ENCODE data around the gene PPP2R1B.

Gene PPP2R1B

GRCh38 chr11:111727431-111727830, 38.8 kb downstream of the PPP2R1B start:
- no peak overlapping the region for H3K4me3 ChIP-seq (replicated peaks; ENCODE audit: insufficient read depth, low read length)
- no peaks in the 10 kb centered on the region for H3K27me3 ChIP-seq (ENCODE audit: insufficient read depth, poor library complexity, severe bottlenecking)
- H3K27ac ChIP-seq (replicated peaks), result no peak overlapping the region
- TF ChIP-seq REST (IDR thresholded peaks at IDR 0.05; ENCODE audit: insufficient replicate concordance, low read depth), result no peak
- TF ChIP-seq POLR2AphosphoS5 (IDR thresholded peaks at IDR 0.05; ENCODE audit: low read depth), result no peak
- no peak for TF ChIP-seq GABPA (IDR thresholded peaks at IDR 0.05; ENCODE audit: low read depth)
- no peak for TF ChIP-seq SPI1 (IDR thresholded peaks at IDR 0.05; ENCODE audit: borderline replicate concordance, low read depth)
- TF ChIP-seq CTCF (IDR thresholded peaks at IDR 0.05; ENCODE audit: insufficient read depth, low read length), result no peak
- no peak for DNase-seq (ENCODE audit: low read depth in 1 of 2, low spot score in 1 of 2)

GRCh38 chr11:111726301-111726713, 39.9 kb downstream of the PPP2R1B start:
- Histone ChIP-seq H3K27me3 (ENCODE audit: insufficient read depth, poor library complexity, severe bottlenecking) (no peaks in the 10 kb centered on the region), H3K4me3 (replicated peaks; ENCODE audit: insufficient read depth, low read length) (no peak overlapping the region), H3K27ac (replicated peaks) (no peak overlapping the region)
- no peak for TF ChIP-seq SPI1 (IDR thresholded peaks at IDR 0.05; ENCODE audit: borderline replicate concordance, low read depth)
- TF ChIP-seq GABPA (IDR thresholded peaks at IDR 0.05; ENCODE audit: low read depth), result no peak
- no peak for DNase-seq (ENCODE audit: low read depth in 1 of 2, low spot score in 1 of 2)

- no peak overlapping the region for H3K4me3 ChIP-seq (replicated peaks; ENCODE audit: insufficient read depth, low read length)
- no peak for DNase-seq (ENCODE audit: low read depth in 1 of 2, low spot score in 1 of 2)
- no peaks in the 10 kb centered on the region for H3K27me3 ChIP-seq (ENCODE audit: insufficient read depth, poor library complexity, severe bottlenecking)
- TF ChIP-seq REST (IDR thresholded peaks at IDR 0.05; ENCODE audit: insufficient replicate concordance, low read depth) (no peak), CTCF (IDR thresholded peaks at IDR 0.05; ENCODE audit: insufficient read depth, low read length) (no peak), POLR2AphosphoS5 (IDR thresholded peaks at IDR 0.05; ENCODE audit: low read depth) (no peak), SPI1 (IDR thresholded peaks at IDR 0.05; ENCODE audit: borderline replicate concordance, low read depth) (no peak)
- no peak overlapping the region for H3K27ac ChIP-seq (replicated peaks)
Measured at GRCh38 chr11:111725621-111726020, 40.6 kb downstream of the PPP2R1B start.

- H3K27ac ChIP-seq (replicated peaks), result no peak overlapping the region
- no peak for DNase-seq (ENCODE audit: low read depth in 1 of 2, low spot score in 1 of 2)
- no peak overlapping the region for H3K4me3 ChIP-seq (replicated peaks; ENCODE audit: insufficient read depth, low read length)
- TF ChIP-seq GABPA (IDR thresholded peaks at IDR 0.05; ENCODE audit: low read depth) (no peak), POLR2AphosphoS5 (IDR thresholded peaks at IDR 0.05; ENCODE audit: low read depth) (no peak), SPI1 (IDR thresholded peaks at IDR 0.05; ENCODE audit: borderline replicate concordance, low read depth) (no peak), CTCF (IDR thresholded peaks at IDR 0.05; ENCODE audit: insufficient read depth, low read length) (no peak), REST (IDR thresholded peaks at IDR 0.05; ENCODE audit: insufficient replicate concordance, low read depth) (no peak)
- H3K27me3 ChIP-seq (ENCODE audit: insufficient read depth, poor library complexity, severe bottlenecking), result no peaks in the 10 kb centered on the region
Measured at GRCh38 chr11:111724615-111725129, 41.5 kb downstream of the PPP2R1B start.

Data from HL-60 (cell line).